ENCODE measurements around the gene FOLR3. TPM values are rescaled to one million over a fixed set of nuclear protein-coding genes. Genes with fewer than 3 reads are reported as not detected.

Gene FOLR3
- not detected for total RNA-seq

GRCh38 chr11:72135473-72135872, at the start of gene FOLR3:
TSS of gene FOLR3 (plus strand) at chr11:72135725. CDS start at chr11:72135953, 228 bp downstream.

GRCh38 chr11:72102946-72103753, 32.4 kb upstream of the FOLR3 start, which contains the start of gene LAMTOR1:
TSS of gene LAMTOR1 (minus strand) at chr11:72103297. CDS start at chr11:72103224, 73 bp downstream.

GRCh38 chr11:72105888-72106287, 29.6 kb upstream of the FOLR3 start, which contains the start of gene TOMT:
TSS of gene TOMT (plus strand) at chr11:72105924. CDS start at chr11:72105952, 28 bp downstream.

GRCh38 chr11:72112143-72112977, 23.2 kb upstream of the FOLR3 start, which contains the start of gene ANAPC15:
TSS of gene ANAPC15 (minus strand) at chr11:72112695. CDS start at chr11:72111276, 1,419 bp downstream.

Other genes starting within 250 kb of the FOLR3 start
- 9.2 TPM for gene XNDC1N, start 207.1 kb upstream of the FOLR3 start, total RNA-seq
- 53.9 TPM for gene RNF121, start 206.7 kb upstream of the FOLR3 start, total RNA-seq
- 8.2 TPM for gene IL18BP, start 136.8 kb upstream of the FOLR3 start, total RNA-seq
- gene NUMA1, start 55.2 kb upstream of the FOLR3 start, total RNA-seq = 292 TPM
- gene LRRC51, start 54.9 kb upstream of the FOLR3 start, total RNA-seq = 11.3 TPM
- gene LAMTOR1, start 32.4 kb upstream of the FOLR3 start, total RNA-seq = 51.8 TPM
- gene TOMT, start 29.8 kb upstream of the FOLR3 start, total RNA-seq = not detected
- 16.5 TPM for gene ANAPC15, start 23.0 kb upstream of the FOLR3 start, total RNA-seq
- gene FOLR1, start 56.4 kb downstream of the FOLR3 start, total RNA-seq = 4.8 TPM
- gene FOLR2, start 81.1 kb downstream of the FOLR3 start, total RNA-seq = 11.8 TPM
- 68.7 TPM for gene INPPL1, start 89.0 kb downstream of the FOLR3 start, total RNA-seq
- gene PHOX2A, start 108.5 kb downstream of the FOLR3 start, total RNA-seq = not detected

Measured in camera-type eye (tissue), 1 donor.